ENCODE results near the gene CKLF.

GRCh38 chr16:66524601-66525164, 27.7 kb upstream of the CKLF start:
- TF ChIP-seq CTCF (IDR thresholded peaks at IDR 0.05; ENCODE audit: low read length) (no peak), EZH2 (IDR thresholded peaks at IDR 0.05; ENCODE audit: borderline replicate concordance, low read length) (no peak)
